ENCODE results near the gene MYO1D. TPM values are rescaled to one million over a fixed set of nuclear protein-coding genes. Genes with fewer than 3 reads are reported as not detected.

The MYO1D gene
- total and polyA plus RNA-seq, 2 of the 13 experiments (the other 11 are each of a cell fraction or from before 2014, with no cell fraction given): 13.2 to 17.3 TPM

GRCh38 chr17:32819035-32819434 lies 57.9 kb downstream of the MYO1D start:
- WGBS (ENCODE audit: low lambda C conversion rate): 92% methylated on average over 4 of the region's 4 CpGs
- Histone ChIP-seq H3K36me3 (replicated peaks in 1 of 2; ENCODE audit: control insufficient read depth in 1 of 2, insufficient read depth in 2 of 2, low read length in 2 of 2) (no peaks in the 10 kb centered on the region), H3K27me3 (ENCODE audit: control insufficient read depth in 1 of 2, insufficient read depth in 2 of 2, low read length in 2 of 2) (no peaks in the 10 kb centered on the region), H4K20me1 (ENCODE audit: insufficient read depth, low read length) (no peaks in the 10 kb centered on the region), H3K4me2 (ENCODE audit: low read depth, low read length) (no peak overlapping the region), H3K27ac (ENCODE audit: extremely low read length, insufficient read depth, low read length) (no peak overlapping the region), H3K79me2 (ENCODE audit: insufficient read depth, low read length) (no peaks in the 10 kb centered on the region), H3K9me3 (ENCODE audit: low read length) (no peaks in the 10 kb centered on the region), H3K4me3 (replicated peaks in 1 of 3; ENCODE audit: insufficient read depth in 1 of 3, low read depth in 2 of 3, low read length in 3 of 3) (no peak overlapping the region), H2AFZ (ENCODE audit: low read length) (no peak overlapping the region), H3K9ac (ENCODE audit: insufficient read depth, low read depth, low read length) (no peak overlapping the region), H3K4me1 (ENCODE audit: insufficient read depth, low read length) (peaks cover 7% of the 10 kb centered on the region)
- ChIA-PET POLR2A (no interaction called here), CTCF (ENCODE audit: low intra/inter-chr PET ratio, low total read pairs) (no interaction called here)
- intact Hi-C loops (cut with micrococcal nuclease; ENCODE audit: unreplicated experiment) (no loop called here), in situ Hi-C loops (cut with HindIII; ENCODE audit: extremely low pct_ligation_motif_present, low pct_unique_long_range_greater_than_20kb) (no loop called here)
- BruUV-seq (replicated peaks): no TSS peak
- FAIRE-seq: no peak
- no peak for ATAC-seq
- DNase-seq (ENCODE audit: low spot score): no peak
- TF ChIP-seq ZNF333 (CRISPR knock-in tag; IDR thresholded peaks at IDR 0.05; ENCODE audit: borderline replicate concordance) (no peak), ZNF776 (CRISPR knock-in tag; IDR thresholded peaks at IDR 0.05) (no peak), ZNF160 (CRISPR knock-in tag; IDR thresholded peaks at IDR 0.05) (no peak), JUND (CRISPR knock-in tag; IDR thresholded peaks at IDR 0.05) (no peak), HES4 (CRISPR knock-in tag; IDR thresholded peaks at IDR 0.05; ENCODE audit: borderline replicate concordance) (no peak), ZNF597 (CRISPR knock-in tag; IDR thresholded peaks at IDR 0.05) (no peak), CEBPZ (IDR thresholded peaks at IDR 0.05; ENCODE audit: low read length) (no peak), ZNF501 (CRISPR knock-in tag; IDR thresholded peaks at IDR 0.05) (no peak), PRPF4 (IDR thresholded peaks at IDR 0.05; ENCODE audit: low read depth, low read length, poor library complexity, severe bottlenecking) (no peak)
- TF ChIP-seq, protein P1, sequence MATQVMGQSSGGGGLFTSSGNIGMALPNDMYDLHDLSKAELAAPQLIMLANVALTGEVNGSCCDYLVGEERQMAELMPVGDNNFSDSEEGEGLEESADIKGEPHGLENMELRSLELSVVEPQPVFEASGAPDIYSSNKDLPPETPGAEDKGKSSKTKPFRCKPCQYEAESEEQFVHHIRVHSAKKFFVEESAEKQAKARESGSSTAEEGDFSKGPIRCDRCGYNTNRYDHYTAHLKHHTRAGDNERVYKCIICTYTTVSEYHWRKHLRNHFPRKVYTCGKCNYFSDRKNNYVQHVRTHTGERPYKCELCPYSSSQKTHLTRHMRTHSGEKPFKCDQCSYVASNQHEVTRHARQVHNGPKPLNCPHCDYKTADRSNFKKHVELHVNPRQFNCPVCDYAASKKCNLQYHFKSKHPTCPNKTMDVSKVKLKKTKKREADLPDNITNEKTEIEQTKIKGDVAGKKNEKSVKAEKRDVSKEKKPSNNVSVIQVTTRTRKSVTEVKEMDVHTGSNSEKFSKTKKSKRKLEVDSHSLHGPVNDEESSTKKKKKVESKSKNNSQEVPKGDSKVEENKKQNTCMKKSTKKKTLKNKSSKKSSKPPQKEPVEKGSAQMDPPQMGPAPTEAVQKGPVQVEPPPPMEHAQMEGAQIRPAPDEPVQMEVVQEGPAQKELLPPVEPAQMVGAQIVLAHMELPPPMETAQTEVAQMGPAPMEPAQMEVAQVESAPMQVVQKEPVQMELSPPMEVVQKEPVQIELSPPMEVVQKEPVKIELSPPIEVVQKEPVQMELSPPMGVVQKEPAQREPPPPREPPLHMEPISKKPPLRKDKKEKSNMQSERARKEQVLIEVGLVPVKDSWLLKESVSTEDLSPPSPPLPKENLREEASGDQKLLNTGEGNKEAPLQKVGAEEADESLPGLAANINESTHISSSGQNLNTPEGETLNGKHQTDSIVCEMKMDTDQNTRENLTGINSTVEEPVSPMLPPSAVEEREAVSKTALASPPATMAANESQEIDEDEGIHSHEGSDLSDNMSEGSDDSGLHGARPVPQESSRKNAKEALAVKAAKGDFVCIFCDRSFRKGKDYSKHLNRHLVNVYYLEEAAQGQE (IDR thresholded peaks at IDR 0.05; ENCODE audit: borderline replicate concordance in 1 of 2, low read depth in 1 of 2, low read length in 2 of 2): no peak

Data from HepG2 (cell line).